DOHH2 (cell line): ENCODE data around the gene ADGRA1.

Experiments used
- CTCF ChIP-seq: fragments of 200-600 bp; sonication (generic); IDR thresholded peaks from one replicate; pipeline ENCODE4 v1.5.1; 2014; ENCODE audit warnings: antibody characterized with exemption, mild to moderate bottlenecking, low read depth, low read length; ENCODE audit not compliant: poor library complexity, severe bottlenecking
- EZH2phosphoT487 ChIP-seq: fragments of 200-600 bp; sonication (generic); IDR thresholded peaks from 2 replicates; pipeline ENCODE4 v1.6.1; 2017; ENCODE audit warnings: borderline replicate concordance, mild to moderate bottlenecking, antibody characterized with exemption, low read length, moderate library complexity, mixed read lengths

DNA sequence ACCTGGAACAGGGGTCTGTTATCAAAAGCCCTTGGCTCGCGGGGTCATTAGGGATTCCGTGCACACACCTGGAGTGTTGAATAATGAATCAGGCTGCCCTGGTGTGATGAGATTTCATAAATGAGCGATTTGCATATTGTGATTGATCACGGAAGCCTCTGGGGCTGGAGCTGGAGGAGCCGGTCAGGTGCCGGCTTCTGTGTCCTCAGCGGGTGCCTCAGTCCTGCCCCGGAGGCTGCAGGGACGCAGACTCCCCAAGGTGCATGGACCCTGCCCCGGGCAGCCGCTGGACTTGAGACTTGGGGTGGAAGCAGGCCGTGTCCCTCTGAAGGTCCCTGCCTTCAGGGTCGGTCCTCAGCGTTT lies 47.9 kb upstream of the ADGRA1 start:
- no peak for TF ChIP-seq CTCF
- TF ChIP-seq EZH2phosphoT487: no peak
